Measurements from ENCODE around the gene FRMPD4.
"Not testable (repeated sequence)": the region's sequence is repeated elsewhere in the genome, so short reads cannot be mapped to it uniquely, and the experiment has no call there.

Gene FRMPD4

DNA sequence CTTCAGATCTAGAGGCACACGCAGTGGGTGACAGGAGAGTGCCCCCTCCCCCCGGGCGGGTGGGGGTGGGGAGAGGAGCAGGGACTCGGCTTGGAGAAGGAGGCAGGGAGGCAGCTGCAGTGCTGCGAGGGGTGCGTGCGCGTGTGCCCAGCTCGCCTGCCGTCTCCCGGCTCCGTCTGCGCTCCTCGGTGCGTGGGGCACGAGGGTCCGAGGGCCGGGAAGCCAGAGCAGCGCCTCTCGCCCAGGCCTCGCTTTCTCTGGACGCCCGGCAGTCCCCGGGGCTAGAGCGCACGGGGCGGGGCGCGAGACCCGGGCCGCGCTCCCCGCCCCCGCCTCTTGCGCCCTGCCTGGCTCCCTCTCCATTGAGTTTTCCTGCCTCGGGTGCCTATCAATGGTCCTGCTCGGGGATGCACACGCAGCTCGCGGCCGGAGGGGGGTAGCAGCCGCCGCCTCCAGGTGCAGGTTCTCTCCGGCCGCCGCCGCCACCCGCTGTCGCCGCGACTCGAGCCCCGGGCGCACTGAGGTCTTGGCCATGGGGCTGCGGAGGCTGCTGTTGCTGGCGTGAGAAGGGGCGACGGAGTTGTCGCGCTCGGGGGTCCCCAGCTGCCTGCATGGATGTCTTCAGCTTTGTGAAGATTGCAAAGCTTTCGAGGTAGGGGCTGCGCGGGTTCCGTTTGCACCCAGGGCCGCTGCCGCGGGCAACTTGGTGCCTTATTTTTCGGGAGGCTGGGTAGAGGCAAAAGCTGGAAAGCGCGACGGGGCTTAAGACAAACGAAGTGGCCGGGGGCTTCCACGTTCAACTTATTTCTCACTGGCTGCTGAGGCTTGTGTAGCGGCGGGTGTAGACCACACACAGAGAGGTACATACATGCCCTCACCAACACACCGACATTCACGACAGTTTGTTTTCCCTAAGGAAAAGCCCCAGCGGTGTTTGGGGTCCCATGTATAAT lies at the start of gene FRMPD4:
Gene FRMPD4, plus strand, starts transcription at position 113 of the 953 bp plus-strand sequence. Its CDS starts 499 bp downstream, at position 612.
- no peak for DNase-seq

- no peak for DNase-seq
Measured at GRCh38 chrX:12089740-12090139, 48.5 kb upstream of the FRMPD4 start.

- DNase-seq = no peak
Measured at GRCh38 chrX:12113321-12113720, 25.0 kb upstream of the FRMPD4 start.

DNA sequence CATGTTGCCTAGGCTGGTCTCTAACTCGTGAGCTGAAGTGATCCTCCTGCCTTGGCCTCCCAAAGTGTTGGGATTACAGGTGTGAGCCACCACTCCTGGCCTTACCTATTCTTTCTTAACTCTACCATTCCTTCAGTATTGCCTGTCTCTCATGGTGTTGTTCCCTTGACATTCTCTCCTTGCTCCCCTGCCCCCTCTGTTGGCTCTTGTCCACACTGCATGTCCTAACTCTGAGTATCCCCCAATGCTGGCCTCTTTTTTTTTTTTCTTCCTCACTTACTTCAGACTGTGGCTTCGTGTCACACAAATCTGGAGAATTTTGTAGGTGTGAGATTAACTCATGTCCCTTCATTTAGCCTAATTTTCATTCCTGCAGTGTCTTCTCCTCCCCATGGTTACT lies 22.9 kb upstream of the FRMPD4 start:
- DNase-seq = no peak

- no peak for DNase-seq
Measured at GRCh38 chrX:12118134-12118533, 20.1 kb upstream of the FRMPD4 start.

GRCh38 chrX:12128017-12128416 lies 10.3 kb upstream of the FRMPD4 start:
- DNase-seq = no peak

GRCh38 chrX:12137951-12138360 lies 317 bp upstream of the FRMPD4 start:
- DNase-seq = no peak

DNA sequence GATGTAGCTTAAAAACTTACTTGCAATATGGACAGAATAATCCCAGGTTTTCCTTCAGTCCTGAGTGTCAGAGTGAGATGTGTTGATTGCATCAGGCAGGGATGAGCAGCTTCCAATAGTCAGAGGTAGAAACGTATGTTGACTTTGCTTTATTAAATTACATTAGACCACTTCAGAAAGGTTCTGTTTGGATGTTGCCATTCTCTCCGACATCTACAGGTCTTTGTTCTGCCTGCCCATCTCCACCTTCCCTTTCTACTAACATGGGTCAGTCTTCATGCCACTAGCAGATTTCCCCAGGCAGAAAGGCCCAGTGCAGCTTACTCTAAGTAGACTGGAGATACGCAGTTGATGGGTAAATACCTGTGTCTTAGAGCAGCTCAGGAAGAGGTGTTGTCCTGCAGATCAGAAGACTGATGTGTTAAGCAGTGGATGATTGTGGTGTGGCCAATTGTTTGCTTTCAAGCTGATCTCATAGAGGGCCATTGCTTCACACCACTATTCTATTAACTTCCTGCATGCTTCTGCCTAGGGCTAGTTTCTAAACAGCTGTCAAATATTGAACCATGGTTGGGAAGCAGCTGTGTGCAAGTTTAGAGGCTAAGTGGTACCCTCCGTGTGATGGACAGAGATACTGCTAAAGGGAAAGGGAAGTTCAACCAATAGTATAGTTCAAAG lies 1.8 kb downstream of the FRMPD4 start:
- no peak for DNase-seq

GRCh38 chrX:12141511-12141910 lies 3.2 kb downstream of the FRMPD4 start:
- DNase-seq = no peak

- no peak for DNase-seq
Measured at GRCh38 chrX:12142661-12143060, 4.4 kb downstream of the FRMPD4 start.

DNA sequence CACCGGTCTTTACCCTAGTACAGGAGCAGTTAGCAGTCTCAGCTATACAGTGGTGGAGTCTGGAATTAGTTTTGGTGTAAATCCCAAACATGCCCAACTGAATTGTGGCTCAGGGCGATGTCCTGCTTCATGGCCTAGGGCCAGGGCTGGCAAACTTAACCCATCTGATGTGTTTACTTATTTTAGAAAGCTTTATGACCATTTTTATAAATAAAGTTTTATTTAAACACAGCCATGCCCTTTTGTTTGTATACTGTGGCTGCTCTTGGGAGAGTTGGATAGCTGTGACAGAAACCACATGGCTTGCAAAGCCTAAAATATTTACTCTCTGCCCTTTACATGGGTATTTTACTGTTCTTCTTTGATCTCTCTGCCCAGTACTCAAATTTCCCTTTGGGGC lies 7.1 kb downstream of the FRMPD4 start:
- no peak for DNase-seq

DNA sequence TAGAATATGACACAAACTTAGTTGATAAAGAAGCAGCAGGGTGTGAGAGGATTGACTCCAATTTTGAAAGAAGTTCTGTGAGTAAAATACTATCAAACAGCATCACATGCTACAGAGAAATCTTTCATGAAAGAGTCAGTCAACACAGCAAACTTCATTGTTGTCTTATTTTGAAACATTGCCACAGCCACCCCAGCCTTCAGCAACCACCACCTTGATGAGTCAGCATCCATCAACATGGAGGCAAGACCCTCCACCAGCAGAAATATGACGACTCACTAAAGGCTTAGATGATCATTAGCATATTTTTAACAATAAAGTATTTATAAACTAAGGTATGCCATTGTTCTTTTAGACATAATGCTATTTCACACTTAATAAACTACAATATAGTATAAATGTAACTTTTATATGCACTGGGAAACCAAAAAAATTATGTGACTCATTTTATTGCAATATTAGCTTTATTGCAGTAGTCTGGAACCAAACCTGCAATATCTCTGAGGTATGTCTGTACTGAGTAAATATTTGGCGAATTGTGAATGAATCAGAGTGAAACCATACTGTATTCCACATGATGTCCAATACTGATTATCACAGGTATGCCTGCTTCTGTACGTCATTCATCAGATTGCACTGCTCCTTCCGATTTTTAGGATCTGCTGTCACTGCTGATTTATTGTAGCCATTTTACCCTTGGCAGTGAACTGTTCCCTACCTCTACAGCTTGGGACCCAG lies 11.6 kb downstream of the FRMPD4 start:
- DNase-seq = no peak

DNA sequence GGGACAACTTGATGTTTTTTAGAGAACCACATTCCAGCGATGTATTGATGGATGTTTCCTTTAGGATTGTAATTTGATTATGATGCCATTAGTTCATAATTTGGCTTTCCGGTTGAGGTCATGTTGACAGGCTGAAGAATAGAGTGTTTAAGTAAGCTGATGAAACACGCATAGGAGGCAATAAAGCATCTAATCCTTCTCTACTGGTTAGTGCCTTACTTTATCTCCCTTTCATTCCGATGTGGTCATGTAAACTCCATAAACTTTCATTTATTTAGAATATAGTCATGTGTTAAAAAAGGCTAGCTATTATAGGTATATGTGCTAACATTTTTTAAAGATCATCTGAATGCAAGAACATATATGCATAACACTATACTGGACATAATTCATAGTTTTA lies 15.0 kb downstream of the FRMPD4 start:
- no peak for DNase-seq

DNA sequence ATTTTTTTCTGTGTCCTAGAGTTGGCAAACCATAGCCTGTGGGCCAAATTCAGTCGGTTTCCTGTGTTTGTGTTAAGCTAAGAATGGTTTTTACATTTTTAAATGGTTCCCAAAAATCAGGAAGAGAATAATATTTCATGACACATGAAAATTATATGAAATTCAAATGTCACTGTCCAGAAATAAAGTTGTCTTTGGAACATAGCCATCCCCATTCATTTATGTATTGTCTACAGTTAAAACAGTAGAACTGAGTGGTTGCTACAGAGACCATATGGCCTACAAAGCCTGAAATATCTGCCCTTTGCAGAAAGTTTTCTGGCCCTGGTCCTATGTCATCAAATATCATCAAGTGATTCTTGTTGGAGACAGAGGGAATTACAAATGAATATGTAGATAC lies 15.5 kb downstream of the FRMPD4 start:
- DNase-seq = no peak

DNA sequence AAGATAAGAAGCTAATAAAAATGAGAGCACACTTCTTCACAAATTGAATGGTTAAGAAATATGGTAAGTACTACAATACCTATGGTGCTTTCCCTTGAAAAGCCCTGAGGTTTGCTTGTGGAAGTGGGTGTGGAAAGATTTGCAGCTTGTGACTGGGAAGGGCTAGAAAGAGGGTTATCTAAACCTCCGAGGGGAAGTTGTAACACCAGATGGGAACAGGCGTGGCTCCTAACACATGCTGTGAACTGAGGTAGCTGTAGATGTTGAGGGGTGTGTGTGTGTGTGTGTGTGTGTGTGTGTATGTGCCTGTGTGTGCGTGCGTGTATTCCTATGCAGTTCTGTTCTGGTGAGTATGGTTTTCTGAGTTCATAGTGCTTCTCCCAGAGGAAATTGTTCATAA lies 21.5 kb downstream of the FRMPD4 start:
- no peak for DNase-seq

GRCh38 chrX:12162420-12162819 lies 24.1 kb downstream of the FRMPD4 start:
- no peak for DNase-seq

DNA sequence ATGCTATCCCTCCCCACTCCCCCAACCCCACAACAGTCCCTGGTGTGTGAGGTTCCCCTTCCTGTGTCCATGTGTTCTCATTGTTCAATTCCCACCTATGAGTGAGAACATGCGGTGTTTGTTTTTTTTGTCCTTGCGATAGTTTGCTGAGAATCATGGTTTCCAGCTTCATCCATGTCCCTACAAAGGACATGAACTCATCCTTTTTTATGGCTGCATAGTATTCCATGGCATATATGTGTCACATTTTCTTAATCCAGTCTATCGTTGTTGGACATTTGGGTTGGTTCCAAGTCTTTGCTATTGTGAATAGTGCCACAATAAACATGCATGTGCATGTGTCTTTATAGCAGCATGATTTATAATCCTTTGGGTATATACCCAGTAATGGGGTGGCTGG lies 25.9 kb downstream of the FRMPD4 start:
- DNase-seq = not testable (repeated sequence)

DNA sequence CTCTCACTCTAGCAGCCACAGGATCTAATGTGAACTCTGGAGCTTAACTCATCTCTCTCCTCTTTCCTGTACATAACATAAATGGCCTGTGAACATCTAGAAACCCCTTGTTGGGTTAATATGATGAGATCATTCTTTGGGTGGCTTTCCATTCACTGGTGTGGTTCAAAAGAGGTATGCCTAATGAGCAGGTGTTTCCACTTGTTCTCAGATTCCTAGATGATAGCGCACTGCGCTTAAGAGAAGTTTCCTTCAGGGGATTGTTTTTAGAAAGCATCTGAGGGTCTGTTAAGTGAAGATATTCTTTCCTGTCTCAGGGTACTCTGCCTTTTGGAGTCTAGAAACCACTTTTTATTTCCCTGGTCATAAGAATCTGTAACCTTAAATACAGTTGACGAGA lies 32.5 kb downstream of the FRMPD4 start:
- DNase-seq = no peak

GRCh38 chrX:12174358-12174757 lies 36.1 kb downstream of the FRMPD4 start:
- DNase-seq = no peak

DNA sequence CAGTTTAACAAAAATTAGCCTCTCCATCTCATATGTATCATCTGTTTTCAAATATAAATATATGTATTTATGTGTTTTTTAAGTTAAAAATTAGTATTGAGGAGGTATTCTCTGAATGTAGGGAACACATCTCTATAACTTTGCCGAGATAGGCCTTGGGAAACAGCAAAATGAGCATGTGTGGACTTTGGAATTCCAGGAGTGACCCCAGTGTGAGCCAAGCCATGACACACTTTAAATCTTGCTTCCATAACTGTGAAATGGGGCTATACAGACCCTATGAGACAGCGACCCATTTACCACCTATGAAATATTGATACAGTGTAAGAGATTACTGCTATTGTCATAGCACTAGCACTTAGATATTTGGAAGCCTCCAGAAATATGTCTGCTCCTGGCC lies 58.8 kb downstream of the FRMPD4 start:
- DNase-seq = no peak

GRCh38 chrX:12206413-12206812 lies 68.1 kb downstream of the FRMPD4 start:
- DNase-seq = no peak

DNA sequence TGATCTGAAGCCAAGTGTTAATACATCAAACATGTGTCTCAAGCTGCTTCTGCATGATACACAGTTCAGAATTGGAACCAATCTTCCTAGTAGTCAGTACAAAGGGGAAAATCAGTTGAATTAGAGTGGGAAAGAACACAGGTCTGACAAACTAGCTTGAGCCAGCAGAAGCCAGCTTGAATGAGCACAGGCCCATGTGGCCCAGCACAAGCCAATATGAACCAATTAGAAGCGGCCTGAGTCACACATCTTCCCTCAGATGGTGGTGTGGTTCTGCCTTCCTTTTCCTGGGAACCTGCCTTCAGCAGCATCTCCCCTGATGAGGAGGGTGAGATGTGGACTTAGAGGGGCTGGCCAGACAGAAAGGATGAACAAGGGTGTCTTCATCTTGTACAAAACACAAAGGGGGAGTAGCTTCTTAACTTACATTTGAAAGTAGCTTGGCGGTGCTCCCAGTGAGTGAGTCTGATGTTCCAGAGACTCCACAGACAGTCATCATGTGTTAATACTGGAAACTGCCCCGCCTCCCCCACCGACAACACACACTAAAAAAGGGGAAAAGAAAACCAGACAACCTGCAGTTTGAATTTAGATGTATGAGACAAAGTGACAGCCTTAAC lies 72.0 kb downstream of the FRMPD4 start:
- no peak for DNase-seq

DNA sequence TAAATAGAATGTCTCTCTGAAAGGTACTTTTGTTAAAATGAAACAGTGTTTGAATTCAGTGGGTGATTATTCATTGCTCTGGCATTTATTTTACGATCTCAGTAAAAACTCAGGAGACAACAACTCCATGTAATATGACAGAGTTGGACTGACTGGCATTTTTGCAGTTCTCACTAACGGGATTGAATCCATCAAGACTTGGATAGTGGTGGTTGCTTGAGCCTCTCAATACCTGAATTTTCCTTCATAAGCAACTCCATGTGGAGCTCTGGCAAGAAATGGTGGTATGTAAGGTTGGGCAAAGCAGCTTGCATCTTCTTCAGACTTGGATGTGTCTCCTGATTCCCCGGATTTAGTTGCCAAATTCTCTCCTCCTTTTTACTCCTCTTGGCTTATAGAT lies 72.7 kb downstream of the FRMPD4 start:
- DNase-seq = no peak

All from GDM1 (cell line).